Thoracic aorta (tissue), 2 donors: ENCODE measurements around the gene MTMR3. TPM values are rescaled to one million over a fixed set of nuclear protein-coding genes. Genes with fewer than 3 reads are reported as not detected.

Source experiments
- ATAC-seq: fragments of 150-250 bp; one replicate; pipeline ENCODE4 v1.8.0; 2017; ENCODE audit warnings: low read depth; ENCODE audit not compliant: insufficient number of reproducible peaks, low FRiP score
- DNase-seq: peaks from one replicate; pipeline ENCODE4 v3.0.0-alpha.2; 2020; ENCODE audit warnings: low spot score
- H3K27ac ChIP-seq, 2 donors: fragments of 200-600 bp; sonication (generic); 1 replicate in 1 of 2; 2 replicates in 1 of 2; pipeline ENCODE4 v1.5.1; 2016; ENCODE audit warnings: mild to moderate bottlenecking in 2 of 2, moderate library complexity in 2 of 2
- H3K27me3 ChIP-seq: fragments of 200-600 bp; sonication (generic); replicated peaks from 2 replicates; pipeline ENCODE4 v1.6.0; 2016; ENCODE audit warnings: mild to moderate bottlenecking; ENCODE audit not compliant: insufficient read depth
- H3K36me3 ChIP-seq: fragments of 200-600 bp; sonication (generic); one replicate; pipeline ENCODE4 v1.5.1; 2016
- H3K4me1 ChIP-seq, 2 donors: fragments of 200-600 bp; sonication (generic); 1 replicate in 1 of 2; 2 replicates in 1 of 2; pipeline versions ENCODE4 v1.5.1 to v1.6.0; 2016; ENCODE audit warnings: low read depth in 2 of 2, mild to moderate bottlenecking in 1 of 2; ENCODE audit not compliant: control insufficient read depth in 1 of 2
- H3K4me3 ChIP-seq: fragments of 200-600 bp; sonication (generic); 2 replicates; pipeline ENCODE4 v1.5.1; 2016; ENCODE audit warnings: mild to moderate bottlenecking
- H3K9me3 ChIP-seq: fragments of 200-600 bp; sonication (generic); 2 replicates; pipeline ENCODE4 v1.5.1; 2016
- CTCF ChIP-seq: fragments of 200-600 bp; sonication (generic); IDR thresholded peaks from one replicate; pipeline ENCODE4 v1.5.1; 2019; ENCODE audit warnings: antibody characterized with exemption
- total RNA-seq, 2 donors: library from RNA; depleted of rRNA; stranded (reverse); fragments of >200 nt; gene quantifications; one replicate each; pipeline versions ENCODE4 v1.1.0 to v1.2.3, GENCODE V29; 2016

Gene MTMR3
- total RNA-seq, 2 donors from 2014 or later, result 33.3 to 61.9 TPM

- H3K27me3 ChIP-seq, result no peaks in the 10 kb centered on the region
- peaks cover 8 to 17% of the 10 kb centered on the region in 2 donors for H3K4me1 ChIP-seq
- DNase-seq (no peak), ATAC-seq (no peak)
- peak overlapping the region; percentile 54 to 64 for H3K27ac ChIP-seq
- TF ChIP-seq CTCF, result no peak
- H3K4me3 ChIP-seq, result peak overlapping the region; percentile 87
- no peaks in the 10 kb centered on the region for H3K36me3 ChIP-seq
- H3K9me3 ChIP-seq, result no peaks in the 10 kb centered on the region
Measured at GRCh38 chr22:29838599-29838956, 44.4 kb upstream of the MTMR3 start.

DNA sequence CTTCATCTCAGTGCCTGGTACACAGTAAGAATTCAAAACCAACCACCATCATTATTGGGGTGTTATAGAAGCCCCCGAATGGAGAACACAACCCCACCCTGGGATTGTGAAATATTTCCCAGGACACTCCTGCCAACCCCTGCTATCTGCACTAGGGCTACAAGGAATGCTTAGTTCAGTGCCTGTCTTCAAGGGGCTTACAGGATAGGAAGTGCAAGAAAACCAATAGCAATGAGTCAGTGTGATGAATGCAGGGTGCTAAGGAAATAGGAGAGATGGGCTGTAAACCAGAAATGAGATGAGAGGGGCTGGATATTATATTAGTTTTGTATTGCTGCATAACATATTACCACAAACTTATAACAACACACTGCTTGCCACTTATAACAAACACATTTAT is 43.9 kb upstream of the MTMR3 start:
- ATAC-seq (no peak), DNase-seq (no peak)
- Histone ChIP-seq H3K4me1 (peaks cover 8 to 17% of the 10 kb centered on the region in 2 donors), H3K36me3 (no peaks in the 10 kb centered on the region), H3K27ac (peak overlapping the region in 1 of 2 donors; percentile 64), H3K27me3 (no peaks in the 10 kb centered on the region), H3K4me3 (peak overlapping the region; percentile 87), H3K9me3 (no peaks in the 10 kb centered on the region)
- TF ChIP-seq CTCF, result no peak

- ATAC-seq (no peak), DNase-seq (no peak)
- TF ChIP-seq CTCF, result no peak
- no peak overlapping the region for H3K4me3 ChIP-seq
- no peaks in the 10 kb centered on the region for H3K9me3 ChIP-seq
- no peaks in the 10 kb centered on the region for H3K27me3 ChIP-seq
- H3K36me3 ChIP-seq, result no peaks in the 10 kb centered on the region
- no peak overlapping the region for H3K27ac ChIP-seq
- peaks cover 8 to 17% of the 10 kb centered on the region in 2 donors for H3K4me1 ChIP-seq
Measured at GRCh38 chr22:29840498-29840897, 42.5 kb upstream of the MTMR3 start.

DNA sequence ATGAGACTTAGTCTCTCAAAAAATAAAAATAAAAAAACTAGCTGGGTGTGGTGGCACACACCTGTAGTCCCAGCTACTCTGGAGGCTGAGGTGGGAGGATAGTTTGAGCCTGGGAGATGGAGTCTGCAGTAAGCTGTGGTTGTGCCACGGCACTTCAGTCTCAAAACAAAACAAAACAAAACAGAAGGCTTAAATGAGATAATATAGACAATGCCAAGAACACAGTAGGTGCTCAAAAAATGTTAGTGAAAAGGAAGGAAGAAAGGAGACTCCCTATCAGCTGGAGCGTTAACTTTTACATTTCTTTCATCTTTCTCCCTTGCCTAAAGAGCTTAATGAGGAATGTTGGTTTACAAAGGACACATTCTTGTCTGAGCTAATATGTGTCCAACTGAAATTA is 40.8 kb upstream of the MTMR3 start:
- no peak overlapping the region for H3K27ac ChIP-seq
- DNase-seq, result no peak
- H3K4me3 ChIP-seq, result no peak overlapping the region
- peaks cover 5% of the 10 kb centered on the region for H3K9me3 ChIP-seq
- no peaks in the 10 kb centered on the region for H3K36me3 ChIP-seq
- no peaks in the 10 kb centered on the region for H3K27me3 ChIP-seq
- ATAC-seq, result no peak
- TF ChIP-seq CTCF, result no peak
- peaks cover 4 to 10% of the 10 kb centered on the region in 2 donors for H3K4me1 ChIP-seq

- H3K4me3 ChIP-seq, result no peak overlapping the region
- peaks cover 5% of the 10 kb centered on the region for H3K9me3 ChIP-seq
- no peaks in the 10 kb centered on the region for H3K27me3 ChIP-seq
- H3K36me3 ChIP-seq, result no peaks in the 10 kb centered on the region
- TF ChIP-seq CTCF, result no peak
- H3K4me1 ChIP-seq, result peaks cover 0 to 5% of the 10 kb centered on the region in 2 donors
- no peak for DNase-seq
- ATAC-seq, result no peak
- H3K27ac ChIP-seq, result no peak overlapping the region
Measured at GRCh38 chr22:29842740-29843139, 40.2 kb upstream of the MTMR3 start.
